Tongue (tissue), 1 donor: Measurements from ENCODE around the gene HHLA2. TPM values are rescaled to one million over a fixed set of nuclear protein-coding genes. Genes with fewer than 3 reads are reported as not detected.

Experiments
- total RNA-seq: library from RNA; depleted of rRNA; stranded (reverse); fragments of >200 nt; gene quantifications from one replicate; pipeline ENCODE4 v1.2.3, GENCODE V29; 2014

Gene HHLA2
- total RNA-seq, 1 donor from 2014 or later, result not detected

Other genes with a start within 250 kb of the HHLA2 start
- 121 TPM for gene CD47, start 205.5 kb upstream of the HHLA2 start, total RNA-seq
- gene IFT57, start 74.1 kb upstream of the HHLA2 start, total RNA-seq, result 58.4 TPM
- gene MYH15, start 214.0 kb downstream of the HHLA2 start, total RNA-seq, result 0.82 TPM